Camera-type eye (tissue), 1 donor: ENCODE measurements around the gene MINDY1. TPM values are rescaled to one million over a fixed set of nuclear protein-coding genes. Genes with fewer than 3 reads are reported as not detected.

ENCODE experiments used
- total RNA-seq: library from RNA; depleted of rRNA; stranded (reverse); fragments of >200 nt; gene quantifications from one replicate; pipeline ENCODE4 v1.2.3, GENCODE V29; 2014

Gene MINDY1
- 24.8 TPM for total RNA-seq

DNA sequence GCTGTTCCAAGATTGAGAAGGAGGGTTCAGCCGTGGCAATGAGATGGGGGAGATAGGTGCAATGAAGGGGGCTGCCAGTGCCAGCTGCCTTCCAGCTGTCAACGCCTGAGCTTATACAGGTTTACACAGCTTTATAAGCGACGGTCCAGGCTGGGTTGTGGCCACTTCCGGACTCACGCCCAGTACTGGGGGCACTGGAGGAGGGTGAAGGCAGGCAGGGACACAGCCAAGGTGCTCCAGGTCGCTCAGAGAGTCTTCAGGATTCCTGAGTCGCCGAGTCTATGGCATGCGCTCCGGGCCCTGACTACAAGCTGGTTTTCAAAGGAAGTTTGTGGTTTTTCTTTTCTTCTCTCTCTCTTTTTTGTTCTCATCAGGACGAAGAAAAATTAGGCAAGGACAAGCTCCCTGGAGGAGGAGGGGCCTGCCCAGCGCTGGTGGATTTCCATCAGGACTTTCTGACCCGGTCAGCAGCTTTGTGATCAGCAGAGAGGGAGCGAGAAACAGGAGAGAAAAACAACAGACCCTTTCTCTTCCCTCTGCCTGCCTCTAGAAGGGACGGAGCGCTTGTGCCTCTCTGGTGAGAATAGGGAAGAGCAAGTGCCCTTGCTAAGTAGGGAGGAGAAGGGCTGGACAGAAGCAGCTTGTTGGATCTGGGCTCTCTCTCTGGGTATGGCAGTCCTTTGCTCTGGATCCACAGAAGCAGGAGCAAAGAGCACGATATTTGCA, at the start of gene MINDY1:
TSS of gene MINDY1 (minus strand) at position 576 of the 726 bp plus-strand sequence. CDS start 4,285 bp downstream, outside the sequence.

DNA sequence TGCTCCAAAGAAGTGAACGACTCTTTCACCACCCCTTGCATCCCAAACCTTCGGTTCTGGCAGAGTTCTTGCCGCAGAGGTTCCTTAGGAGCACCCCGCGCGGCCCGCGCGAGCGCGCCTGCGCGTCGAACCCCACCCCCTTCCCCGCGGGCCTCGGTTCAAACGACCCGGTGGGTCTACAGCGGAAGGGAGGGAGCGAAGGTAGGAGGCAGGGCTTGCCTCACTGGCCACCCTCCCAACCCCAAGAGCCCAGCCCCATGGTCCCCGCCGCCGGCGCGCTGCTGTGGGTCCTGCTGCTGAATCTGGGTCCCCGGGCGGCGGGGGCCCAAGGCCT, 40.9 kb upstream of the MINDY1 start, which contains the start of gene C1orf56:
TSS of gene C1orf56 (plus strand) at position 161 of the 334 bp plus-strand sequence. CDS start at position 258, 97 bp downstream.

DNA sequence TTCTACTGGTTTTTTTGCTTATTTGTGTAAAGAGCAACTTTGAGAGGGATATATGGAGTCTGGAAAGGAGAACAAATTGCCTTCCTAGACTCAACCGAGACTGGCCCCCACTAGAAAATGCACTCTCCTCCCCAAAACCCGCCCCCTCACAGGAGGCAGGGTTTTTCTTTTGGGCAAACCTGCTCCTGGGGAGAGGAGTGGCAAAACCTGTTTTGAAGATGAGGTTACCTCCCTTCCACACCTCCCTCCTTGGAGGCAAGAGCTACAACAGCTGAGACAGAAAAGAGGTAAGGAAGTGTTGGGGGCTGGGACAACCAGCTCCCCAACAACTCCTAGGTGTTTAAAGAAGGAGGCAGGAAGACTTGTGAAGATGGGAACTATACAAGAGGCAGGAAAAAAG, 29.7 kb upstream of the MINDY1 start, which contains the start of gene BNIPL:
TSS of gene BNIPL (plus strand) at position 231 of the 400 bp plus-strand sequence. CDS start at position 371, 140 bp downstream.

GRCh38 chr1:151008244-151009205, 1.8 kb upstream of the MINDY1 start, which contains the start of gene PRUNE1:
Gene PRUNE1, plus strand, starts transcription at chr1:151008449. Its CDS starts 184 bp downstream, at chr1:151008633.

GRCh38 chr1:150981805-150982712, 24.6 kb downstream of the MINDY1 start, which contains the start of gene ANXA9:
Gene ANXA9, plus strand, starts transcription at chr1:150982292. Its CDS starts 814 bp downstream, at chr1:150983106.

DNA sequence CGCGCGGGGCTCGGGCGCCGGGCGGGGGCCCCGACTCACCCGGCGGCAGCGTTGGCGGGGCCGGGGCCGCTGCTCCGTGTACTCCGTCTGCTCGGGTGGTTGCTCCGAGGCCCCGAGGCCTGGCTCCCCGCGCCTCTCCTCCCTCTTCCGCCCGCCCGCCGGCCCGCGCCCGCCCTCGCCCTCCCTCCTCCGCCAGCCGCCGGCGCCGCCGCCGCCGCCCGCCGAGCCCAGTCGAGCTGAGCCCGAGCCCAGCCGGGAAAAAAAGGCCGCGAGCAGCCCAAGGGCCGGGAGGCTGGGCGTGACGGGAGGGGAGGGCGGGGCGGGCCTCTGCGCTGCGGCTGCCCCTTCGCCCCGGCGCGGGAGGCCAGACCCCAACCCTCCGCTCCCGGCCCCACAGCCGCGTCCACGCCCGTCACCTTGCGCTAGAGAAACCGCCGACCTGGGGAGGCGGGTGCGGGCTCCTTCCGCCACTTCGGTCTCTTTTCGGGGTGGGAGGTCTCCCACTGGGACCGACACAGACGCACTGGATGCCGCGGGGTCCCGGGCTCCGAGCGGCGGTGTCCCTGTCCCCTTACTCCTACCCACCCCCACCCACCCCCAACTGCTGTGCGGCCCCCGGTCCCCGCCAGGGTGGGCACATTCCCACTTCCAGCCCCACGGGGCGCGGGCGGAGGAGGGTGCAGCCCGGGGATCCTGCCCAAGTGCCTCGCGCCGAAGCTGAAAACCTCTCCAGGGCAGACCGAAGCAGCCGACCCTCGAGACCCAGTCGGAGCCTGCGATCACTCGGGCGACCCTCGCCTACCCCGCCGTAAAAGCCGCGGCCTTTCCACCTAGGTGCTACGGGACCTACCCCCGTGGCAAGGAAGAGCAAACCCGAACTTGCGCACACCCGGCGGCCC, 31.9 kb downstream of the MINDY1 start, which contains the start of gene CERS2:
TSS of gene CERS2 (minus strand) at position 256 of the 899 bp plus-strand sequence. CDS start 5,745 bp downstream, outside the sequence.

Other genes starting within 250 kb of the MINDY1 start
- 15.2 TPM for gene CTSS, start 241.1 kb downstream of the MINDY1 start, total RNA-seq
- 83.6 TPM for gene CTSK, start 198.6 kb downstream of the MINDY1 start, total RNA-seq
- 64.4 TPM for gene ARNT, start 130.3 kb downstream of the MINDY1 start, total RNA-seq
- not detected for gene CTXND2, start 119.8 kb downstream of the MINDY1 start, total RNA-seq
- gene SETDB1, start 80.5 kb downstream of the MINDY1 start, total RNA-seq, result 73.4 TPM
- 62.3 TPM for gene CERS2, start 32.1 kb downstream of the MINDY1 start, total RNA-seq
- gene ANXA9, start 24.6 kb downstream of the MINDY1 start, total RNA-seq, result 0.55 TPM
- gene PRUNE1, start 1.5 kb upstream of the MINDY1 start, total RNA-seq, result 26.1 TPM
- 9.5 TPM for gene BNIPL, start 29.7 kb upstream of the MINDY1 start, total RNA-seq
- gene C1orf56, start 40.8 kb upstream of the MINDY1 start, total RNA-seq, result 8.9 TPM
- 44.4 TPM for gene CDC42SE1, start 52.7 kb upstream of the MINDY1 start, total RNA-seq
- gene MLLT11, start 53.5 kb upstream of the MINDY1 start, total RNA-seq, result 15.3 TPM
- 25.1 TPM for gene GABPB2, start 63.9 kb upstream of the MINDY1 start, total RNA-seq
- gene SEMA6C, start 139.7 kb upstream of the MINDY1 start, total RNA-seq, result 42.6 TPM
- 1.9 TPM for gene TNFAIP8L2, start 149.7 kb upstream of the MINDY1 start, total RNA-seq
- gene LYSMD1, start 159.0 kb upstream of the MINDY1 start, total RNA-seq, result 19.3 TPM
- 16.5 TPM for gene SCNM1, start 159.2 kb upstream of the MINDY1 start, total RNA-seq
- gene TMOD4, start 169.1 kb upstream of the MINDY1 start, total RNA-seq, result not detected
- gene VPS72, start 183.3 kb upstream of the MINDY1 start, total RNA-seq, result 52.3 TPM
- 117 TPM for gene PIP5K1A, start 191.7 kb upstream of the MINDY1 start, total RNA-seq
- gene PSMD4, start 247.8 kb upstream of the MINDY1 start, total RNA-seq, result 101 TPM